GM18517 (cell line): ENCODE data around the gene ZBTB39.
"Not testable (repeated sequence)": the region's sequence is repeated elsewhere in the genome, so short reads cannot be mapped to it uniquely, and the experiment has no call there.

ENCODE experiments used
- ATAC-seq: cut with Tn5 transposase; IDR thresholded peaks from one replicate; pipeline ENCODE4 v1.9.1; 2021; ENCODE audit warnings: mild to moderate bottlenecking, moderate library complexity; ENCODE audit not compliant: unreplicated experiment

The ZBTB39 gene, protein sequence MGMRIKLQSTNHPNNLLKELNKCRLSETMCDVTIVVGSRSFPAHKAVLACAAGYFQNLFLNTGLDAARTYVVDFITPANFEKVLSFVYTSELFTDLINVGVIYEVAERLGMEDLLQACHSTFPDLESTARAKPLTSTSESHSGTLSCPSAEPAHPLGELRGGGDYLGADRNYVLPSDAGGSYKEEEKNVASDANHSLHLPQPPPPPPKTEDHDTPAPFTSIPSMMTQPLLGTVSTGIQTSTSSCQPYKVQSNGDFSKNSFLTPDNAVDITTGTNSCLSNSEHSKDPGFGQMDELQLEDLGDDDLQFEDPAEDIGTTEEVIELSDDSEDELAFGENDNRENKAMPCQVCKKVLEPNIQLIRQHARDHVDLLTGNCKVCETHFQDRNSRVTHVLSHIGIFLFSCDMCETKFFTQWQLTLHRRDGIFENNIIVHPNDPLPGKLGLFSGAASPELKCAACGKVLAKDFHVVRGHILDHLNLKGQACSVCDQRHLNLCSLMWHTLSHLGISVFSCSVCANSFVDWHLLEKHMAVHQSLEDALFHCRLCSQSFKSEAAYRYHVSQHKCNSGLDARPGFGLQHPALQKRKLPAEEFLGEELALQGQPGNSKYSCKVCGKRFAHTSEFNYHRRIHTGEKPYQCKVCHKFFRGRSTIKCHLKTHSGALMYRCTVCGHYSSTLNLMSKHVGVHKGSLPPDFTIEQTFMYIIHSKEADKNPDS

GRCh38 chr12:57005980-57006808, at the start of gene ZBTB39:
ZBTB39 (minus strand) TSS chr12:57006546; CDS start chr12:57004917, 1,629 bp downstream.
- no peak for ATAC-seq

- no peak for ATAC-seq
These were observed 49.5 kb upstream of the ZBTB39 start for GRCh38 chr12:57055824-57056223.

DNA sequence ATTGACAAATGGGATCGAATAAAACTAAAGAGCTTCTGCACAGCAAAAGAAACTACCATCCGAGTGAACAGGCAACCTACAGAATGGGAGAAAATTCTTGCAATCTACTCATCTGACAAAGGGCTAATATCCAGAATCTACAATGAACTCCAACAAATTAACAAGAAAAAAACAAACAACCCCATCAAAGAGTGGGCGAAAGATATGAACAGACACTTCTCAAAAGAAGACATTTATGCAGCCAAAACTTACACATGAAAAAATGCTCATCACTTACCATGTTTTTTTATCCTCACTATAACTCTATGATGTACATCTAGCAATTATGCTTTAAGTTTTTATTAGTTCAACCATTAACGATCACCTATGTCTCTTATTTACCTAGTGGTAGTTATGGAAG, 47.6 kb upstream of the ZBTB39 start:
- ATAC-seq = not testable (repeated sequence)

GRCh38 chr12:57053146-57053545, 46.8 kb upstream of the ZBTB39 start:
- not testable (repeated sequence) for ATAC-seq

GRCh38 chr12:57051011-57051410, 44.7 kb upstream of the ZBTB39 start:
- ATAC-seq = no peak

DNA sequence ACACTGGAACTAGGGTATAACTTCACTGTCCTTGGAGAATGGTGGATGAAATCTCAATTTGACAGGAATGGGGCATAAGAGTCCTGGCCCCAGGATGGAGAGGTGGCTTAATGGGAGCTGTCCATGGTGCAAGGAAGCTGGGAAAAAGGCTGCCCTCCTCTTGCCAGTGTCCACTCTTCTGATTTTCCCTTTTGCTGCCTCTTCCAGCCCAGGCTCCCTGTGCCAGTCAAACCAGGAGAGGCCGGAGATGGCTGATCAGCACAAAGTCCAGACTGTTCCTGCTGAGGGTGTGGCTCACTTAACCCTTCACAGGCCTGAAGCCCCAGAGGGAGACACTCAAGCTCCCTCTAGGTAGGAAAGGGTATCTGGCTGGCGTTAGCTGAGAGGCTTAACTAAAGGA, 43.5 kb upstream of the ZBTB39 start, which contains the start of gene MYO1A:
Gene MYO1A, minus strand, starts transcription at position 240 of the 400 bp plus-strand sequence. CDS start 1,806 bp downstream, outside the sequence.
- ATAC-seq = no peak

- no peak for ATAC-seq
These were observed 42.7 kb upstream of the ZBTB39 start for GRCh38 chr12:57049119-57049446.

- ATAC-seq = no peak
These were observed 42.2 kb upstream of the ZBTB39 start for GRCh38 chr12:57048423-57049118.

DNA sequence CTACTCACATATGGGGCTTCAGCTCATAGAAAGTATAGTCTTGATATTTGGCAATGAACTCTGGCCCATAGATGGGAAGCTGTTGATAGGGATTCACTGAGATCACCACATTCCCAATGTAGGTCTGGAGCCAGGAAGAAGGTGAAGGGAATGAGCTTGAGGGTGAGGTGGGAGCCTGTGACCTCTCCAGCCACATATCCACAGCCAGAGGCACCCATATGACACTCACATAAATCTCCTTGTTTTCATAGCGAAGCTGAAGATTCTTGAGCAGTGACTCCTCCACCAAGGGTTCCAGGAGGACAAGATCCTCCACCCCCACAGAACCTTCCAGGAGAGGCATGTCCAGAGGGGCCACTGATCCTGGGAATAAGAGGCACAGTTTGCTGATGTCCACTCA, 41.6 kb upstream of the ZBTB39 start:
- no peak for ATAC-seq

DNA sequence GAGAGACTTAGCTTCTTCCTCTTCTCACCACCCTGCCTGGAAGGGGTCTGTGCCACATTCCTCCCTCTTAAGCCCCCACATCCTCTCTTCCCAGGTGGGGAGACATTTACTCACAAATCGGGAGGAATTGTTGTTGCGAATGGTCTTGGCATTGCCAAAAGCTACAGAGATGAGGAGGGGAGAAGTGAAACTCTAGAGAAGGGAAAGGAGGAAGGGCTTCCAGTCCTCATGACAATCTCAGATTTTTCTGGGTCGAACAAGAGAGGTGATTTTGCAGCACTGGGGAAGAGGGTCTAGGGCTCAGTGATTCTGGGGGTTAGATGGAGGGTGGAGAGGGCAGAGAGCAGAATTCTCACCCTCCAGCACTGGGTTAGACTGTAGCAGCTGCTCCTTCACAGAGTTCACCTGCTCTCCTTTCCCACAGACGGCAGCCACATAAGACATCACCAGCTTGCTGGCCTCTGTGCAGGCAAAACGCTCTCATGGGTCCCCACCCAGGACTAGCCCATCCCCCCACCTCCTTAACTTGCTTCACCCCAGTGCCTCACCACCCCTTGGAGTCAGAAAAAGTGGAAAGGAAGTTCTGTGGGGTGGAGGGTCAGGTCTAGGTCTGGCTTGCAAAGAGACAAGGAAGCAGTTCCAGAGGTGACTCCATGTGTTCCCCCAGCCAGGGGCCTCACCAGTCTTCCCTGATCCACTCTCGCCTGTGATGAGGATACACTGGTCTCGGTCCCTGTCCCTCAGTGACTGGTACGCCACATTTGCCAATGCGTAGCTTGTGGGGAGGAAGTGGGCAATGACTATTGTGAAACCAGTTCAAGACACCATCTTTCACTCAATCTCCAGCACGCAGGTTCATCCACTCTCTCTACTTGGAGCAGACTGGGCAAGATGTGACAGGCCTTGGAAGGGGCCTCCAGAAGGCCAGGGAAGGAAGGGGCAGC, 40.9 kb upstream of the ZBTB39 start:
- no peak for ATAC-seq

DNA sequence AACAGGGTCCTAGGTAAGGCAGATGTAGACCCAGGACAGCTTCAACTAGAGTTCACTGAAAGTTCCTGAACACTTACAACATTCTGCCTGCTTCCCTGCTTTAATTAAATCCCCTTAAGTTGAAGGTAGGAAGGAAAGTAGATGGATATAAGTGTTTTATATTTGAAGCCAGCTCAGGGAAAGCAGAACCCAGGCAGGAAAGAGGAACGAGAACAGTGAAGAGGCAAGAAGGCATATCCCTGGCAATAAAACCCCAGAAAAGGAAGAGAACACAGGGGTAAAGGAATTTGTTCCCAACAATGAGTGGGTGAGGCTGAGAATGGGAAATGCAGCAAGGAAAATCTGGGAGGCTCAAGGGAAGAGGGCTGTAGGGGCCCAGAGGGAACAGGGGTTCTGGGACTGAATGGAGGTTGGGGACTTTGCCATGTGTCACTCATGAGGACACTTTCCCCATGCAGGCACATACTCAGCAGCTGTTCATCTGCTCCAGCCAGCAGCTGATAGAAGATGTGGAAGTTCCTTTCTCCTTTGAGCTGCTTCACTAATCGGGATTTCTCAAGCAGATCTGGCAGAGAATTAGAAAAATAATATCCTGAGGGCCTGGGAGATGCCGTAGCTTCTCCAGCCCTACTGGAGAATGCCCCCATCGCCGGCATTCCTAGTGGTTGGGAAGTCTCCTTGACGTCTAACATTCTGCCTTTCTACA, 39.9 kb upstream of the ZBTB39 start:
- no peak for ATAC-seq

DNA sequence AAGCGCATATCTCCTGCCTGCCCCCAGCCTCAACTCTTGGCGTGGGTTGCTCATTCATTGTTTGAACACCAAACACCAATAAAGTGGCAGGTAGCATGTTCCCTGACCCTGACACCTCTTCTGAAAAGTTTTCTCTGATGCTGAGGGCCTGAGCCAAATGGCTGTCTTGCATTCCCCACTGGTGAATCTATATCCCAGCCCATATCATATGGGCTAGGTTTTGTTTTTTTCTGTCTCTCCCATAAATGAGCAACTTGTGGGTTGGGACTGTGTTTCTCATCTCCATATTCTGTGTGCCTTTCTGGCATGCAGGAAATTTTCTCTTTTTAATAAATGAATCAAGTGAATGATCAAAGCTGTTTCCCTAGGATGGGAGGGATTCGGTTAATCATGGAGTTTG, 38.5 kb upstream of the ZBTB39 start:
- ATAC-seq = no peak

DNA sequence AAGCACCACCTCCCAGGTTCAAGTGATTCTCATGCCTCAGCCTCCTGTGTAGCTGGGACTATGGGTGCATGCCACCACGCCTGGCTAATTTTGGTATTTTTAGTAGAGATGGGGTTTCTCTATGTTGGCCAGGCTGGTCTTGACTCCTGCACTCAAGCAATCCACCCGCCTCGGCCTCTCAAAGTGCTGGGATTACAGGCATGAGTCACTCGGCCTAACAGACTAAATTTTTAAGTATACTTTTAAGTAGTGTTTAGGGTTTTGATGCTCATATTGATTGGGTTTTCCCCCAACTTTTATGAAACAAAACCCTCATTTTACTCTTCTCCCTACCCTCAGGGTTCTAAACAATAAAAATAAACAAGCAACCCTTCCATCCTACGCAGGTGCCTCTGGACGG, 38.1 kb upstream of the ZBTB39 start:
- no peak for ATAC-seq

DNA sequence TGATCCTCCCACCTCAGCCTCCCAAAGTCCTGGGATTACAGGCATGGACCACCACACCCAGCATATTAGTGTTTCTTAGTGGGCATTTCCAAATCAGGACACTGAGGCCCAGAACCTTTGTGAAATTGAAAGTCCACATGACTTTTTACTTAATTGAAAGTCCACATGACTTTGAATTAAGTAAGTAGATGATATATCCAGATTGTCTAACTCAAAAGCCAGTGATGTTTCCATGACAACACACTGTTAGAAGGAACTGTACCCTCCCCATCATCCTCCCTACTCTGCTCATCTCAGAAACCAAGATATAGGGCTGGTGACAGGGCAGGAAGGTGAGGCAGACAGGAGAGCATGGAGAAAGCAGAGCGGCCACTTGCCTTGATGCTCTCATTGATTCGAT, 36.3 kb upstream of the ZBTB39 start:
- no peak for ATAC-seq

GRCh38 chr12:57040750-57041149, 34.4 kb upstream of the ZBTB39 start:
- no peak for ATAC-seq

- ATAC-seq = no peak
These were observed 33.9 kb upstream of the ZBTB39 start for GRCh38 chr12:57040211-57040610.

DNA sequence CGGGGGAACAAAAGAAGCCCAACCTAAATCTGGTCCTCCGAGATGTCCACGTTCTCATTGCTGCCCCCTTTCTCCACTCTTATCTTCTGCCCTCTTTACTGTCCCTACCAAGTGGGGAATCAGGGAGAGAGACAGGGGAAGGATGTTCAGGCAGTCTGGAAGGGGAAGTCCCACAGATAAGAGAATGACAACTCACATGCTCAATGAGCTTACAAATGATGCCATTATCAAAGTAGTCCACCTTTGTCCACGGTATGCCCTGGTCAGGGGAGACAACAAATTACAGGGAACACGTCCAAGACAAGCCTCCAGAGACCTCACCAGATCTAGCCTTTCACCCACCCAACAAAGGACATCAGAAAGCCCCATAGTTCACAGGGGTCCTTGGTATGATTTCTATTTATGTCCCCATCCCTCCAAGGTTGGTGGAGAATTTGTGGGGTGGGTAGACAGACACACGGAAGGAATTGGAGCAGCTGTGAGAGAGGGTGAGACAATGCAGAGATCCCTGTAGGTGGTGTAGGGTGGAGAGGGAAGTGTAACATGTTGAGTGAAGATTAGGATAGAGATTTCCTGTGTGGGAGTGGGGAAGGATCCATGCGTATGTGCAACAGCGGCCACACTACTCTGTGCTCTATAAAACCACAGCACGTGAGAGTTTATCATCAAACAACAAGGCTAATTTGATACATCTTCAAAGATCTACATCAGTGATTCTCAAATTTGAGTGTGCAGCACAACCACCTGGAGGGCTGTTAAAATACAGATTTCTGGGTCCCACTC, 32.9 kb upstream of the ZBTB39 start:
- ATAC-seq = no peak

- ATAC-seq = no peak
These were observed 30.9 kb upstream of the ZBTB39 start for GRCh38 chr12:57037264-57037663.
